ENCODE data around the gene MYL6.
A peak's percentile ranks its signal among the peaks of the same experiment; 100 is the strongest.

The MYL6 gene

GRCh38 chr12:56161690-56162351 is 3.7 kb downstream of the MYL6 start:
- no peak for TF ChIP-seq FOXP2 (optimal IDR thresholded peaks at IDR 0.05; ENCODE audit: borderline replicate concordance, extremely low read depth, extremely low read length, insufficient read depth)
- no peak for TF ChIP-seq POLR2AphosphoS5 (IDR thresholded peaks at IDR 0.05; ENCODE audit: low read depth, low read length)
- TF ChIP-seq SIN3A (IDR thresholded peaks at IDR 0.05; ENCODE audit: borderline replicate concordance, insufficient read depth, low read length) = no peak
- TF ChIP-seq TAF1 (IDR thresholded peaks at IDR 0.05; ENCODE audit: borderline replicate concordance, insufficient read depth, low read length) = no peak
- TF ChIP-seq REST (IDR thresholded peaks at IDR 0.05; ENCODE audit: insufficient read depth in 1 of 2, low read depth in 2 of 2, low read length in 2 of 2) = no peak

- TF ChIP-seq FOXP2 (optimal IDR thresholded peaks at IDR 0.05; ENCODE audit: borderline replicate concordance, extremely low read depth, extremely low read length, insufficient read depth) (no peak), REST (IDR thresholded peaks at IDR 0.05; ENCODE audit: insufficient read depth in 1 of 2, low read depth in 2 of 2, low read length in 2 of 2) (no peak), POLR2AphosphoS5 (IDR thresholded peaks at IDR 0.05; ENCODE audit: low read depth, low read length) (peak; percentile 45; the same call in 1 of the 2 replicates)
Observed at GRCh38 chr12:56162468-56163290, 4.5 kb downstream of the MYL6 start.

- TF ChIP-seq FOXP2 (optimal IDR thresholded peaks at IDR 0.05; ENCODE audit: borderline replicate concordance, extremely low read depth, extremely low read length, insufficient read depth) = no peak
- TF ChIP-seq REST (IDR thresholded peaks at IDR 0.05; ENCODE audit: insufficient read depth in 1 of 2, low read depth in 2 of 2, low read length in 2 of 2) = no peak
- no peak for TF ChIP-seq TAF1 (IDR thresholded peaks at IDR 0.05; ENCODE audit: borderline replicate concordance, insufficient read depth, low read length)
- TF ChIP-seq POLR2AphosphoS5 (IDR thresholded peaks at IDR 0.05; ENCODE audit: low read depth, low read length) = no peak; the same call in 1 of the 2 replicates
- no peak for TF ChIP-seq SIN3A (IDR thresholded peaks at IDR 0.05; ENCODE audit: borderline replicate concordance, insufficient read depth, low read length)
Observed at GRCh38 chr12:56163533-56164344, 5.6 kb downstream of the MYL6 start.

- no peak for TF ChIP-seq FOXP2 (optimal IDR thresholded peaks at IDR 0.05; ENCODE audit: borderline replicate concordance, extremely low read depth, extremely low read length, insufficient read depth)
- TF ChIP-seq TAF1 (IDR thresholded peaks at IDR 0.05; ENCODE audit: borderline replicate concordance, insufficient read depth, low read length) = no peak
- no peak for TF ChIP-seq REST (IDR thresholded peaks at IDR 0.05; ENCODE audit: insufficient read depth in 1 of 2, low read depth in 2 of 2, low read length in 2 of 2)
- TF ChIP-seq POLR2AphosphoS5 (IDR thresholded peaks at IDR 0.05; ENCODE audit: low read depth, low read length) = no peak
- no peak for TF ChIP-seq SIN3A (IDR thresholded peaks at IDR 0.05; ENCODE audit: borderline replicate concordance, insufficient read depth, low read length)
Observed at GRCh38 chr12:56164345-56164729, 6.2 kb downstream of the MYL6 start.

Data from PFSK-1 (cell line).